ENCODE data around the gene FCRL6.

Gene FCRL6

GRCh38 chr1:159838715-159839114, 36.6 kb downstream of the FCRL6 start:
- no peak for DNase-seq

- no peak for DNase-seq
Observed at GRCh38 chr1:159839116-159839849, 37.1 kb downstream of the FCRL6 start.

- DNase-seq = no peak
Observed at GRCh38 chr1:159841749-159842148, 39.6 kb downstream of the FCRL6 start.

- no peak for DNase-seq
Observed at GRCh38 chr1:159843459-159843858, 41.3 kb downstream of the FCRL6 start.

- DNase-seq = no peak
Observed at GRCh38 chr1:159845751-159846629, 43.8 kb downstream of the FCRL6 start.

- no peak for DNase-seq
Observed at GRCh38 chr1:159847231-159847630, 45.1 kb downstream of the FCRL6 start.

GRCh38 chr1:159848326-159848725, 46.2 kb downstream of the FCRL6 start:
- DNase-seq = no peak

GRCh38 chr1:159849626-159850366, 47.6 kb downstream of the FCRL6 start:
- no peak for DNase-seq

GRCh38 chr1:159851407-159851806, 49.2 kb downstream of the FCRL6 start:
- no peak for DNase-seq

GRCh38 chr1:159853417-159854115, 51.4 kb downstream of the FCRL6 start:
- DNase-seq = no peak

- no peak for DNase-seq
Observed at GRCh38 chr1:159854116-159854692, 52.0 kb downstream of the FCRL6 start.

- no peak for DNase-seq
Observed at GRCh38 chr1:159854693-159855192, 52.6 kb downstream of the FCRL6 start.

- no peak for DNase-seq
Observed at GRCh38 chr1:159855709-159856108, 53.5 kb downstream of the FCRL6 start.

GRCh38 chr1:159856576-159856975, 54.4 kb downstream of the FCRL6 start:
- DNase-seq = no peak

GRCh38 chr1:159857889-159858288, 55.7 kb downstream of the FCRL6 start:
- no peak for DNase-seq

GRCh38 chr1:159859767-159860322, 57.7 kb downstream of the FCRL6 start:
- DNase-seq = no peak

- DNase-seq = no peak
Observed at GRCh38 chr1:159860456-159860855, 58.3 kb downstream of the FCRL6 start.

GRCh38 chr1:159861218-159861617, 59.1 kb downstream of the FCRL6 start:
- DNase-seq = no peak

GRCh38 chr1:159862031-159862430, 59.9 kb downstream of the FCRL6 start:
- no peak for DNase-seq

GRCh38 chr1:159862557-159862956, 60.4 kb downstream of the FCRL6 start, which contains the start of gene VSIG8:
TSS of gene VSIG8 (minus strand) at chr1:159862657. CDS start at chr1:159862521, 136 bp downstream.
- no peak for DNase-seq

- DNase-seq = no peak
Observed at GRCh38 chr1:159864262-159864661, 62.1 kb downstream of the FCRL6 start.
